Epidermal melanocyte (primary cell): ENCODE results near the gene FPGS.
"Not testable (repeated sequence)": the region's sequence is repeated elsewhere in the genome, so short reads cannot be mapped to it uniquely, and the experiment has no call there.

Experiments used
- DNase-seq: peaks from one replicate; pipeline ENCODE4 v3.0.0; 2011; ENCODE audit warnings: low spot score; ENCODE audit not compliant: insufficient read length

FPGS gene, protein sequence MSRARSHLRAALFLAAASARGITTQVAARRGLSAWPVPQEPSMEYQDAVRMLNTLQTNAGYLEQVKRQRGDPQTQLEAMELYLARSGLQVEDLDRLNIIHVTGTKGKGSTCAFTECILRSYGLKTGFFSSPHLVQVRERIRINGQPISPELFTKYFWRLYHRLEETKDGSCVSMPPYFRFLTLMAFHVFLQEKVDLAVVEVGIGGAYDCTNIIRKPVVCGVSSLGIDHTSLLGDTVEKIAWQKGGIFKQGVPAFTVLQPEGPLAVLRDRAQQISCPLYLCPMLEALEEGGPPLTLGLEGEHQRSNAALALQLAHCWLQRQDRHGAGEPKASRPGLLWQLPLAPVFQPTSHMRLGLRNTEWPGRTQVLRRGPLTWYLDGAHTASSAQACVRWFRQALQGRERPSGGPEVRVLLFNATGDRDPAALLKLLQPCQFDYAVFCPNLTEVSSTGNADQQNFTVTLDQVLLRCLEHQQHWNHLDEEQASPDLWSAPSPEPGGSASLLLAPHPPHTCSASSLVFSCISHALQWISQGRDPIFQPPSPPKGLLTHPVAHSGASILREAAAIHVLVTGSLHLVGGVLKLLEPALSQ

DNA sequence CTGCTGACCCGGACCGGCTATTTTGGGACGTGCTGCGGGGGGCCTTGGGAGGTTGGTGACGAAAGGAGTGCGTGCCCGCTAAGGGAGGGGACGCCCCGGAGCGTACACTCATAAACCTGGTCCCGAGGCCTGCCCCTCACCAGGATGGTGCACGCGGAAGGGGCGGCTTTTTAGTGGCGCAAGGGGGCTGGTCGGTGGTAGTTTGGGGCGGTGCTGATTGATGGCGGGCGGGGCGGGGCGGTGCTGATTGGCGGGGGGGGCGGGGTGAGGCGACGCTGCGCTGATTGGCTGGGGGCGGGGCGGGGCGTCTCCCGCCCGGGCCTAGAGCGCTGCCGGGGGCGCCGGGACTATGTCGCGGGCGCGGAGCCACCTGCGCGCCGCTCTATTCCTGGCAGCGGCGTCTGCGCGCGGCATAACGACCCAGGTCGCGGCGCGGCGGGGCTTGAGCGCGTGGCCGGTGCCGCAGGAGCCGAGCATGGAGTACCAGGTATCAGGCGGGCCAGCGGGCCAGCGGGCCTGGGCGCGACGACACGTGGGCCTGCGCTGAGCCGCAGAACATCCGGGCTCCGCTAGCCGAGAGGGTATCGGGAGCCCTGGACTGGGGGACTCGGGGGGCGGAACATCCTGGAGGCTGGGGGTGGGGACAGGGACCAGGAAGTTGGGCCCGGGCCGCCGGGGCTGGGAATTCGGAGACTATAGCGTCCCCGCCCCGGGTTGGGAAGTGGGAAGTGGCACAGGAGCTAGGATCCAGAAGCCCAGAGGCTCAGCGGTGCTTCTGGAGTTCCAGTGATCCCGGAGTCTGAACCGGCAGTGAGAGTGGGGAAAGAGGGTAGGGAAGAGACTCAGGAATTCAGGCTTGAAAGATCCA, at the start of gene FPGS:
Gene FPGS, plus strand, starts transcription at position 307 of the 868 bp plus-strand sequence. Its CDS starts 43 bp downstream, at position 350.
- peak; percentile 98 for DNase-seq

DNA sequence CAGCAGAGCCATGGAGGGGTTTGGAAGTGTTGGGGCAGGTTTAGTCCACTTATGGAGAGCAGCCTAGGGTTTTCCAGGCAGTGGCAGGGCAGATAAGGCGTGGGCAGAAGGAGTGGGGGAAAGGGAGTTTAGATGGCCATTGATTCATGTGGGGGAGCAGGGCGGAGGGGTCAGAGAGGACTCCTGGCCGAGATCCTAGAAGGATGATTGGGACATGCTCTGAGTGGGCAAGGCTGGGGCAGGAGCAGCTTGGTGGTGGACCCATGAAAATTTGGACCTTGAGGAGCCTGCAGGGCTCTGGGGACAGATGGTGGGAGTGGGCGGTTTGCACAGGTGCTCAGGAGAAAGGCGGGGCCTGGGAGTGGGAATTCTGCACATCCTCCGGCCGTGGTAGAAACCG, 49.5 kb upstream of the FPGS start:
- DNase-seq, result no peak

DNA sequence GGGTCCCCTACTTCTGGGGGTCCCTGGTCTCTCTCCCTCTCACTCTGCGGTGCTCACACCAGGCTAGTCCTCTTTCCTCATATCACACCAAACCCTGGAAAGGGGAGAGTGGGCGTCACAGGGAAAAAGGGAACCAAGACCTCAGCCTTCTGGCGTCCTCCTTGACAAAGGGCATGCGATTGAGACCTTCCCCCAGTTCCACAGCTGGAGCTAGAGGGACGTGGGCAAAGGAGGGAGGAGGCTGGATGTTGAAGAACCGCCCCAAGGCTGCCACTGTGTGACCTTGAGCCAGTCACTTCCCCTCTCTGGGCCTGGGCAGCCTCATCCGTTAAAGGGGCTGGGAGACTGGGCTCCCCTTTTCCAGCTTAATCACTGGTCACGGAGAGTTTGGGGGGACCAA, 49.1 kb upstream of the FPGS start:
- no peak for DNase-seq

DNA sequence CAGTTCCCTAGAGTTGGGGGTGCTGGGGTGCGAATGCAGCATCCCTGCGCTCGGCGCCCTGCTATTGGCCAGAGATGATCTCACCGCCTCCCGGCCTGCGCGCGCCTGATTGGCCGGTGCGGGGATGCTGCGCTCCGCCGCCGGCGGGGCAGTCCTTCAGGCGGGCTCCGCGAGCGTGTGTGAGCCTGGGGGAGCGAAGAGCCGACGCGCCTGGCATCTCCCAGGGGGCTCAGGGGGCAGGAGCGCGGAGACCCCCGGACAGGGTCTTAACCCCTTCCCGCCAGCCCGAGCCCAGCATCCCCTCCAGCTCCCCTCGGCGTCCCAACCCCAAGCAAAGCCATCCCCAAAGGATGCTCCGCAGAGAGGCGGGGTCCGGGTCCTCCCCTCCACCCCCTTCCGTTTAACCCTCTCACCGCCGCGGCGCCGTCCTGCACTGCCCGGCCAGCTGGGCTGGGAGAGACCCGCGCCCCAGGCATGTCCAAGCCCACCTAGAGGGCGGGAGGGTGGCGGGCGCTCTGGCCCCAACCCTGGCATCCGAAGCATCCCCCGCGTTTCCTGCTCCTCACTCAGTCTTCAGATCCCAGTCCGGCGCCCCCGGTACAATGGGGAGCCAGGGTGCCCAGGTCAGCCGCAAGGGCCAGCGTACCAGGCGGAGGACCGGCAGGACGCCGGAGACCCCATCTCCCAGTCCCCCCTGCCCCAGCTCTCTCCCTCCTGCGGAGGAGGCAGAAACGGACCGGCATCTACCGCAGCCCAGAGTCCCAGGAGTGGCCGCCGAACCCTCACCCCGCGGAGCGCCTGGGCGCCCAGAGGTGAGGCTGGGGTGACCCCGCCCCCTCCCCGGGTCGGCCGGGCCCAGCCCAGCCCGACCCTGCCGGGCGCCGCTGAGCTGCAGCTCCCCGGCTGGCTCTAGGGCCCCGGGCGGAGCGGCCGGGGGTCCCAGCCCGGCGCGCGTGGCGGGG, 48.3 kb upstream of the FPGS start:
- DNase-seq, result no peak

DNA sequence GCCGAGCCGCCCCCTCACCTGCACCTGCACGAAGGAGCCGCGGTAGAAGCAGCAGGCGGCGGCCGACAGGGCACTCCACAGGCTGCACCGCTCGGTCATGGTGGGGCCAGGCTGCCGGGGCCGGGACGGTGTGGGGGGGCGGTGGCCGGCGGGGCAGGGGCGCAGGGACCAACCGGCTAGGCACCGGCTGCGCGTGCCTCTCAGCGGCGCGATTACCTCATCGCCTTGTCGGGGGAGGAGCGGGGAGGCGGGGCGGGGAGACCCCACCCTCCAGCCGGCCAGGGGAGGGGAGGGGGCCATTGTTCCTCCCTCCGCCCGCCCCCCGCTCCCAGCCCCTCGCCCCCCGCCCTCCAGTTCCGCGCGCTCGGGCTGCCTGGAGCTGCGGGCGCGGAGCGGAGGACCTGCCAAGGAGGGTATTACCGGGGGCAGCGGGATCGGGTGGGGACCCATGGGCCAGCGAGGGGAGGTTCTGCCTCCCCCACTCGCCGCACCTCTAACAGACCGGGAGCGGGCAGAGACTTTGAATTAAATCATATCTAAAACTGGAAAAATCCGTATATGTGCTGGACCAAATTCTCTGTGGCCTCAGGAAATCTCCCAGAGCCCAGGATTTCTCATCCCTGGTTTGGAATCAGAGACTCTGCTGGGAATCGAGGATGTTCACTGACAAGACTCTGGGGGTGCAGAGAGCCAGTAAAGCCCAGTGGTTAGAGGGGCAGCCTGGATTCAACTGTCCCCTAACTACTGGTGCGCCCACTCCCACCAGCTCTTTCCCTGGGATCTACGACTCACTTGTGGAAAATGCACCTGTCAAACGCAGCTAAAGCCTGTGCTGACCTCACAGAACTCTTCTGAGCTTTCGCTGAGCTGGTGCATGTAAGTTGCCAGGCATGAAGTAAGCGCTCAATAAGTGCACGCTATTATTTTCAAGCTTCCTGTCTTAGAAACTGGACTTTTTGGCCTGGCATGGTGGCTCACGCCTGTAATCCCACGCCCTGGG, 47.3 kb upstream of the FPGS start:
- no peak for DNase-seq

DNA sequence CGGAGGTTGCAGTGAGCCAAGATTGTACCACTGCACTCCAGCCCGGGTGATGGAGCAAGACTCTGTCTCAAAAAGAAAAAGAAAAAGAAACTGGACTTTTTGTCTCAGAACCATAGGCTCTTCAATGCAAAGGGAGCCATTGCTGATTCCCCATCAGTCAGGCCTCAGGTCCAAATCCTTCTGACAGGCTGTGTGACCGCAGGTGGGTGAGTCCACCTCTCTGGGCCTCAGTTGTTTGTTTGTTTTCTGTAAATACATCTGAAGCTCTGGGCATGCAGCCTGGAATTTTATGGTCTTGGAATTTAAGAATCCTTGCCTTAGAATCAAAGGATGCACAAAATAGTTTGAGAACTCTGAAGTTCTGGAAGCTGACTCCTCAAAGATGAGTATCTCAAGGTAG, 46.4 kb upstream of the FPGS start:
- no peak for DNase-seq

DNA sequence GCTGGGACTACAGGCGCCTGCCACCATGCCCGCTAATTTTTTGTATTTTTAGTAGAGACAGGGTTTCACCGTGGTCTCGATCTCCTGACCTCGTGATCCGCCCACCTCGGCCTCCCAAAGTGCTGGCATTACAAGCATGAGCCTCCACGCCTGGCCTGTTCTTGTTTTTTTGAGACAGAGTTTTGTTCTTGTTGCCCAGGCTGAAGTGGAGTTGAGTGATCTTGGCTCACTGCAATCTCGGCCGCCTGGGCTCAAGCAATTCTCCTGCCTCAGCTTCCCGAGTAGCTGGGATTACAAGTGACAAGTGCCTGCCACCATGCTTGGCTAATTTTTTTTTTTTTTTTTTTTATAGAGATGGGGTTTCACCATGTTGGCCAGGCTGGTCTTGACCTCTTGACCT, 45.9 kb upstream of the FPGS start:
- DNase-seq, result not testable (repeated sequence)

DNA sequence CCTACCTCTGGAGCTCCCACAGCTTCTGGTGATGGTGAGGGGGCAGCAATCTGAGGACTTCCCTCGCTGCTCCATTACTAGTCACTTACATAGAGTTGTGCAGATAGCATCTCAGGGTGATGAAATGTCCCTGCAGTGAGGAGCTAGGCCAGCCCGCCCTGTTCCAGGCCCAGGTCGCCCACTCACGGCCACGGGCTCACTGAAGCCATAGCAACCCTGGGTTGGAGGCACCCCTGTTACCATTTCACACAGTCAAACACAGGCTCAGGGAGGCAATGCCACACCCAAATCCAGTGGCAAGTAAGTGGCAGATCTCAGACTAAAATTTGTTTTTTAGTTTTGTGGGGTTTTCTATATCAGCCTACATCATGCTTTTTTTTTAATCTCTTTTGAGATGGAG, 43.8 kb upstream of the FPGS start:
- no peak for DNase-seq

DNA sequence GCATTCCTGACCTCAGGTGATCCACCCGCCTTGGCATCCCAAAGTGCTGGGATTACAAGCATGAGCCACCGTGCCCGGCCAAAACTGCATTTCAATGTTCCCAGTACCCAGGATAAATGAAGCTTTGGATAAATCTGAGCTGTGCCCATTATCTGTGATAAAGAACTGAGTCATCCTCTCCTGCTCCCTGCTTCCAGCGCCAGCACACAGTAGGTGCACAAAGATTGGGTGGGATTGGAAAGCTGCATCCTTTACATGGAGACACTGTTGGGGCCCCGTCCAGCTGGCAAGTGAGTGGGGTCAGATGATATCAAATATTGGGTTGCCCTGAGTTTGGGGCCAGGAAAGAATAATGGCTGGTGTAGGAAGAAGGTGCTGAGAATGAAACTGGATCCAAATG, 41.6 kb upstream of the FPGS start:
- no peak for DNase-seq

DNA sequence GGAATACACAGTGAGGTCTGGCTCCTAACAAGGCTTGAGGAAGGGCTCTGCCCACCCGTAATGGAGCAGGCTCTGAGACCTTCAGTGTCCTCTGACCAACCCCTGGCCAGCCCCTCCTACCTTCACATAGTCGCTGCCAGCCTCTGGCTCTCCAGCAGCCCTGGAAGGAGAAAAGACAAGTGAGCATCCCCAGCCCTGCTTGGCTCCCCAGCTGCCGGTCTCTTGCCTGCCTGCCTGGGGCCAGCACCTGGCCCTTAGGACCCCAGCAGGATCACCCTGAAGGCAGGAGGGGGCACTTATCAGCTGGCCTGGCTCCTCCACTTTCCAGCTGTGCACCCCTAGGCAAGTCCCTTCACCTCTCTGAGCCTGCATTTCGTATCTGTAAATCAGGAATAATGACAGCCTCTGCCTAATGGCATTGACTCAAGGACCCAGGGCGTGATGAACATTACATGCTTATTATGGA, 41.2 kb upstream of the FPGS start:
- no peak for DNase-seq

DNA sequence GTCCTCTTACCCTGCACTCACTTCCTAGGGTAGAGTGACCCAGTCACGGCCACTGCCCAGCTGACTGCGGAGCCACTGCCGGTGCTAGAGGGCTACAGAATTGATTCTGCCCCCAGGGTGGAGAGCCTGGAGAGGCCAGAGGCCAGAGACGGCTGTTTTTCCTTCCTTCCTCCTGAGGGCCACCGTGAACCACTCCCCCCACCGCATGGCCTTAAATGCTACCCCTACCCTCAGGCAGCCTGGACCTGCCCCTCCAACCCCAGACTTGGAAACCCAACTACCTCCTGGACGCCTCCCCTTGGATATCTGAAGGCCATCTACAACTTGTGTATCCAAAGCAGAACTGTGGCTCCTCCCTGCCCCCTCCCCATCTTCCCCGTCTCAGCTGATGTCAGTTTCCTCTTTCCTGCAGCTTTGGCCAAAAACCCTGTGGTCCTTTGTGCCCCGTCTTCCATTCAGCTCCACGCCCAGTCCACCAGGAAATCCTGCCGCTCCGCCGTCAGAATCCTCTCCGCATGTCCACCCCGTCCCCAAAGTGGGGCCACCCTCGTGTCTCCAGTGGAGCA, 40.5 kb upstream of the FPGS start:
- DNase-seq, result no peak

DNA sequence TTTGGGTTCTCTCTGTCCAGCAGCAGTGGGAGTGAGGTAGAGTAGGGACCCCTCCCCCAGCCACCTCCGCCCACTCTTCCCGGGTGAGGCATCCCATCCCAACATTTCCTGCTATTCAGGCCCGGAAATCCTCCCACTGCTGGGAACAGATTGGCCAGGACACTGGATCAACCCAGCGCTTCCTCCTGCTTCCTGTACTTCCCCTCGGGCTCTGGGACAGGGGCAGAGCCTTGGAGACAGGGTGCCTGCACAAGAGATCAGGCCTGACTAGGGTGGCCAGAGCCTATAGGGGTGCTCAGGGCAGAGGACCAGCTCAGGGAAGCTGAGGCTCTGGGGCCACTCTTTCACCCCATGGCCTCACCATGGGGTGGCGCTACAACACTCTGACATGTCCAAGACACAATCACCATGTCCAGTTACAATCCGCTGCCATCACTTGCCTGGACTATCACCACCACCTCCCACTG, 38.7 kb upstream of the FPGS start:
- DNase-seq, result no peak

DNA sequence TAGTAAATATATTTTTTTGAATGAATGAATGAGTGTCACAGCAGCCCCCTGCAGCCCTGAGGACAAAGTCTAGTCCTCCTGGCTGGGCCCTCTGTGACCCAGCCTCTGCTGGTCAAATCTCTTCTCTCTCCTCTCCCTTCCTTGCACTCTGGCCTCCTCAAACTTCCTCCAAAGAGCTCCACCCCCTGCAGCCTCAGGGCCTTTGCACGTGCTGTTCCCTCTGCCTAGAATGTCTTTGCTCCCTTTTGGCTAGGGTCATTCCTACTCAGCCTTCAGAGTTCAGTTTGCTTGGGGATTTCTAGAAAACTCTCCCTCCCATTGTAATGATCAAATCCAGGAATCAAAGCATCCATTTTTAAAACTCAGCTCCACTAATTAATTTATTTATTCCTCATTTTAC, 37.3 kb upstream of the FPGS start:
- DNase-seq, result no peak

DNA sequence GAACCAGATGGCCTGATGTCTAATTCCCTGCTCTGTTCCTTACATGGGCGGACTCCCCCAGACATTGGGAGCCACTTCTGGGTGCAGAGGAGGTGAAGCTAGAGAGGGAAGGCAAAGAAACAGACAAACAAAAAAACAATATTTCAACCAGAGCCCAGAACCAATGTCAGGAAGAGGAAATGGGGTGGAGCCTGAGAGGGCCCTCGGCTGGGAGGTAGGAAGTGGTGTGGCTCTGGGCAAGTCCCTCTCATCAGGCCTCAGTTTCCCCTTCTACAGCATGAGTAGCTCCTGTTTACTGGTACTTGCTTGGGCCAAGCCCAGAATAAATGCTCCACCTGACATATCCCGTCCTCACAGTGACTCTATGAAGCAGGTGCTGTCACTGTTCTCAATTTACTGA, 35.3 kb upstream of the FPGS start:
- DNase-seq, result no peak

DNA sequence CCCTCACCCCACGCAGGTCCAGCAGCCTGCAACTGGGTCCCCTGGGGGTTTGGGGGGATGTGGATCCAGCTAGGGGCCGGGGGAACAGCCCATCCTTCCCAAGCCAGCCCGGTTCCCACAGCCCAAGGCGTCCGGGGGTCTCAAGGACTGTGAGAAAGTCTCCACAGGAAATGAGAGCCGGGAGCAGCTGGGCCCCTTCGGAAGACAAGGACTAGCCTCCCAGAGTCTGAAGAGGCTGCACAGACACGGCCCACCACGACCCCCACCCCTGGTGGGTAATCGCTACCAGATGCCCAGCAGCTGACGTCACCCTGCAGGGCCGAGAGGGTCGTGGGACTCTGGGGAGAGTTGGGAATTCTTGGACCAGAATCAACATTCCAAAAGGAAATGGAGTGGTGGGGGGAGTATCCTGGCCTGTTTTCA, 34.8 kb upstream of the FPGS start:
- no peak for DNase-seq

DNA sequence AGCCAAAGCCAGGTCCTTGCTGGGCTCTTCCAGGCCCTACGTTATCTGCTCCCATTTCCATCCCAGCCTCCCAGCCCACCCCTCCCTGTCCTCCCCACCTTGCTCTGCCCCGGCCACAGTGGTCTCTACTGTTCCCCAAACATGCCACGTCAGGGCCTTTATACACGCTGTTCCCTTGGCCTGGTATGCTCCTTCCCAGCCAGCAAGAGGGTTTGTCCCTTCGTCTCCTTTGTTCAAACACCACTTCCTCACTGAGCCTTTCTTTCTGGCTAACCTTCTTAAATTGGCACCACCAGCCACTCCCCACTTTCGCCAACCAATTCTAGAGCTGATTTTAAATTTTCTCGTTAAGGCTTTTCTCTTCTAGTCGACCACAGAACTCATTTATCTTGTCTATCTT, 34.0 kb upstream of the FPGS start:
- DNase-seq, result no peak

DNA sequence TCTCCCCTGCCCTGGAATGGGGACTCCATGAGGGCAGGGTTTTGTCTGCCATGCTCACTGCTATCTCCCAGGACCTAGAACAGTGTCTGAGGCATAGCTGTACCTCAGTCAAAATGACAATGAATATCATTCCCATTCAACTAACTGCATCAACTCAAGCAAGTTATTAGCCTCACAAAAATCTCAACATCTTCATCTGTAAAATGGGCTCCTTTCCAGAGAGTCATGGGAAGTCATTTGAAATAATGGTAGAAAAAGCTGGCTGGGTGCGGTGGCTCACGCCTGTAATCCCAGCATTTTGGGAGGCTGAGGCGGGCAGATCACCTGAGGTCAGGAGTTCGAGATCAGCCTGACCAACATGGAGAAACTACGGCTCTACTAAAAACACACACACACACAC, 33.6 kb upstream of the FPGS start:
- DNase-seq, result no peak

DNA sequence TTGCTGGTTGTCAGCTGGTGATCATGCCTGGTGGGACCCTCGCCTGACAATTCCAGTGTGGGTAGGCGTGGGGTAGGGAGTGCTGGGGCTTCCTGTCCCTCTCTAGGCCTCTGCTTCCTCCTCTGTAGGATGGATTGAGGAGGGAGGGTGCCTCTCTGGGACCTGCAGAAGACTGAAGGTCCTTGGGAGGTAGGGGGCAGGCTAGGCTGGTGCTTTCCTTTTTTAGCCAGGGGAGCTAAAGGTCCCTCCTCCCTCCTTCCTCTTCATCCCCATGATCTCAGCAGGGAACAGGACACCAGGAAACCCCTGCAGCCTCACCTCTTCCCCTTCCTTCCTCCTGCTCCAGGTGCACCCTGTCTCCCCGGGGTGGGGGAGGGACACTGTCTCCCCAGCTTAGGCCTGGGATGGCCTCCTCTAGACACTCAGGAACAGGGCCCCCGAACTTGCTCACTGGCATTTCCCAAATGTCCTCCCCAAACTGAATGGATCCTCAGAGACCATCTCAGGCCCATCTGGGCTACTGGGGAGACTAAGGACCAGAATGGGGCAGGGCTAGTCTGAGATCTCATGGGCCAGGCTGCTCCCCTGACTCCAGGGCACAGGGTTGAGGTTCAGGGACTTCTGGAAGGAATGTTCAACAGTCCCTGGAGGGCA, 32.6 kb upstream of the FPGS start:
- DNase-seq, result no peak

DNA sequence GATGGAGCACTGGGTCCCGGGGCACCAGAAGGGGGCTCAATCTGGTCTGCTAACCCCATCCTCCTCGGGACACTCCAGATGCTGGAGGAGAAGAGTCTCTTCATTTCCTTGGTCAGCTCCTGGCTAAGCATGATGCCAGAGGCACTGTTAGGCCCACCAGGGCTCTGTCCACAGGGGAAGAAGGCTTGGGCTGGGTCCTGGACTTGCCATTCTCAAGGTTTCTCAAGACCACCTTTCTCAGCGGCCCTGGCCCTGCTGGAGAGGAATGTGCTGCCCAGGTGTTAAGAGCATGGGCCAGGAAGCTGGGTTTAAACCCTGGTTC, 32.1 kb upstream of the FPGS start:
- DNase-seq, result no peak
